Heart left ventricle (tissue), 13 donors: ENCODE data around the gene CGB5.

Experiments used
- CTCF ChIP-seq, 12 donors: fragments of 200-600 bp; sonication (generic) in 4 of 12; IDR thresholded peaks; one replicate each; pipeline versions ENCODE4 v1.5.0 to v1.8.0; 2018 to 2022; ENCODE audit warnings: antibody characterized with exemption in 12 of 12, mild to moderate bottlenecking in 5 of 12
- POLR2A ChIP-seq, 2 donors: fragments of 450-650 bp; IDR thresholded peaks; one replicate each; pipeline ENCODE4 v1.6.1; 2017; ENCODE audit warnings: antibody characterized with exemption in 2 of 2, mild to moderate bottlenecking in 2 of 2, moderate library complexity in 2 of 2
- donor health status: ischemic (EF 13 %, LVEDD 7.1; RV severe dilation, severe dysfunction).
- donor health status: DM: no; HTN: yes; CAD: no.
- donor health status: DM: no; HTN: no; CAD: no.
- donor health status: ischemic (EF 25% LVEDD 6.9; RV normal size, moderate dysfunction).
- donor health status: ischemic (EF 25% LVEDD 5.7; RV mildly dilated, moderate dysfunction).
- donor health status: ischemic (EF 35%, LVEDD 5.7; RV mildly dilated, moderate dysfunction).
- donor health status: nonischemic (EF 11% LVEDD 7.7; RV severe dilation, severe dysfunction).
- donor health status: DM: yes; HTN: yes; CAD: no.
- donor health status: PGD.
- donor health status: ischemic (EF 29% LVEDD 5.4; RV normal size, mild dysfunction).
- donor health status: nonischemic (EF 23%, LVEDD 6.1; RV moderate dilation, normal function).

- TF ChIP-seq CTCF (IDR thresholded peaks at IDR 0.05), result no peak
- no peak for TF ChIP-seq POLR2A (IDR thresholded peaks at IDR 0.05)
Measured at GRCh38 chr19:49057636-49058234, 14.1 kb downstream of the CGB5 start, which contains the start of gene CGB7.
